ENCODE results near the gene TNFRSF4.

DNA sequence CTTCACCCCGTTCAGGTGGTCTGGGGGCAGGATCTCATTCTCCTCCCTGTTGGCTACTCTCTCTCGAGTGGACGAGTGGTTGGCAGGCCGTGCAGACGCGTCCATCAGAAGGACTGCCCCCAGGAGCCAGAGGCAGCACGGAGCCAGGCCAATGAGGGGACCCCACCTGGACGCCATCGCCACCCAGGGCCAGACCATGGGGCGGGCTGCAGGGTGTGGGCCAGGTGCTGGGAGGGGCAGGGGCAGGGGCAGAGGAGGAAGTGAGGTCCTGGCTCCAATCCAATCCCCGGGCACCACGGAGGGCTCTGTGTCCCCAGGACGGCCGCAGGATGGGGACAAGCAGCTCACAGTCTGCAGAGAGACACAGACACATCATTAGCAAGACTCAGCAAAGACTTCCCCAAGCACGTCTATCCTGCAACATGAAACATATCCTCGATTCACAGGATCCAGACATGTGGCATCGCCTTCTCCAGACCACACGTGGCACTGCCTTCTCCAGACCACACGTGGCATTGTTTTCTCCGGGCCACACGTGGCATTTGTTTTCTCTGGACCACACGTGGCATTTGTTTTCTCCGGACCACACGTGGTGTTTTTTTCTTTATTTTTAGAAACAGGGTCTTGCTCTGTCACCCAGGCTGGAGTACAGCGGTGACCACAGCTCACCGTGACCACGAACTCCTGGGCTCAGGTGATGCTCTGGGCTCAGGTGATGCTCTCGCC, 14.8 kb upstream of the TNFRSF4 start:
- TF ChIP-seq, protein P1, sequence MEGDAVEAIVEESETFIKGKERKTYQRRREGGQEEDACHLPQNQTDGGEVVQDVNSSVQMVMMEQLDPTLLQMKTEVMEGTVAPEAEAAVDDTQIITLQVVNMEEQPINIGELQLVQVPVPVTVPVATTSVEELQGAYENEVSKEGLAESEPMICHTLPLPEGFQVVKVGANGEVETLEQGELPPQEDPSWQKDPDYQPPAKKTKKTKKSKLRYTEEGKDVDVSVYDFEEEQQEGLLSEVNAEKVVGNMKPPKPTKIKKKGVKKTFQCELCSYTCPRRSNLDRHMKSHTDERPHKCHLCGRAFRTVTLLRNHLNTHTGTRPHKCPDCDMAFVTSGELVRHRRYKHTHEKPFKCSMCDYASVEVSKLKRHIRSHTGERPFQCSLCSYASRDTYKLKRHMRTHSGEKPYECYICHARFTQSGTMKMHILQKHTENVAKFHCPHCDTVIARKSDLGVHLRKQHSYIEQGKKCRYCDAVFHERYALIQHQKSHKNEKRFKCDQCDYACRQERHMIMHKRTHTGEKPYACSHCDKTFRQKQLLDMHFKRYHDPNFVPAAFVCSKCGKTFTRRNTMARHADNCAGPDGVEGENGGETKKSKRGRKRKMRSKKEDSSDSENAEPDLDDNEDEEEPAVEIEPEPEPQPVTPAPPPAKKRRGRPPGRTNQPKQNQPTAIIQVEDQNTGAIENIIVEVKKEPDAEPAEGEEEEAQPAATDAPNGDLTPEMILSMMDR (IDR thresholded peaks at IDR 0.05 in 4 of 5, conservative IDR thresholded peaks at IDR 0.05 in 1 of 5) = no peak
- TF ChIP-seq POLR2A (IDR thresholded peaks at IDR 0.05) = no peak
